Hepatocyte (in vitro differentiated cells): Measurements from ENCODE around the gene AMBRA1. TPM values are rescaled to one million over a fixed set of nuclear protein-coding genes. Genes with fewer than 3 reads are reported as not detected.

Experiments
- DNase-seq: peaks from one replicate; pipeline ENCODE4 v3.0.0-alpha.2; 2016; ENCODE audit warnings: low spot score
- H2AFZ ChIP-seq: fragments of 200-600 bp; sonication (generic); 2 replicates; pipeline ENCODE4 v1.6.0; 2016; ENCODE audit warnings: antibody characterized with exemption, mild to moderate bottlenecking
- H3K27ac ChIP-seq: fragments of 200-600 bp; sonication (generic); 2 replicates; pipeline ENCODE4 v1.5.1; 2016; ENCODE audit warnings: mild to moderate bottlenecking
- H3K27me3 ChIP-seq: fragments of 200-600 bp; sonication (generic); 2 replicates; pipeline ENCODE4 v1.6.1; 2016
- H3K36me3 ChIP-seq: fragments of 200-600 bp; sonication (generic); replicated peaks from 2 replicates; pipeline ENCODE4 v1.5.1; 2016; ENCODE audit warnings: low read depth; ENCODE audit not compliant: insufficient read depth
- H3K4me1 ChIP-seq: fragments of 200-600 bp; sonication (generic); 2 replicates; pipeline ENCODE4 v1.5.1; 2016; ENCODE audit warnings: mild to moderate bottlenecking, moderate library complexity; ENCODE audit not compliant: insufficient read depth
- H3K4me2 ChIP-seq: fragments of 200-600 bp; sonication (generic); 2 replicates; pipeline ENCODE4 v1.6.0; 2016
- H3K4me3 ChIP-seq: fragments of 200-600 bp; sonication (generic); 2 replicates; pipeline ENCODE4 v1.5.1; 2016; ENCODE audit warnings: mild to moderate bottlenecking
- H3K79me2 ChIP-seq: fragments of 200-600 bp; sonication (generic); 2 replicates; pipeline ENCODE4 v1.6.0; 2017; ENCODE audit warnings: mild to moderate bottlenecking
- H3K9me2 ChIP-seq: fragments of 200-600 bp; sonication (generic); replicated peaks from 2 replicates; pipeline ENCODE4 v1.6.0; 2017; ENCODE audit warnings: mild to moderate bottlenecking; ENCODE audit not compliant: insufficient read depth
- H3K9me3 ChIP-seq: fragments of 200-600 bp; sonication (generic); 2 replicates; pipeline ENCODE4 v1.5.1; 2016; ENCODE audit warnings: low read depth, mild to moderate bottlenecking
- H4K20me1 ChIP-seq: fragments of 200-600 bp; sonication (generic); 2 replicates; pipeline ENCODE4 v1.6.0; 2016; ENCODE audit warnings: mild to moderate bottlenecking; ENCODE audit not compliant: insufficient read depth, poor library complexity, severe bottlenecking
- EZH2 ChIP-seq: fragments of 200-600 bp; sonication (generic); IDR thresholded peaks from 2 replicates; pipeline ENCODE4 v1.6.1; 2016; ENCODE audit warnings: antibody characterized with exemption, mild to moderate bottlenecking, borderline replicate concordance
- EZH2phosphoT487 ChIP-seq: fragments of 200-600 bp; sonication (generic); IDR thresholded peaks from one replicate; pipeline ENCODE4 v1.6.1; 2018; ENCODE audit warnings: antibody characterized with exemption, mild to moderate bottlenecking, low read depth, moderate library complexity; ENCODE audit not compliant: unreplicated experiment, severe bottlenecking
- WGBS: methylation state at CpG from one replicate; pipeline ENCODE4 v1.1.6; 2016; ENCODE audit warnings: low lambda C conversion rate; ENCODE audit errors: missing lambda C conversion rate; 5-methylcytosine and 5-hydroxymethylcytosine counted together
- polyA plus RNA-seq: library from polyadenylated mRNA; unstranded; fragments of >200 nt; fragmentation: Nextera tagmentation; extraction: Ambion mirVana; gene quantifications from 2 replicates; pipeline ENCODE4 v1.2.1, GENCODE V29; 2016
- total RNA-seq: library from RNA; depleted of rRNA; stranded (reverse); fragments of >200 nt; gene quantifications from 2 replicates; pipeline ENCODE4 v1.2.3, GENCODE V29; 2014
- TF ChIP-seq, protein P1 (sequence below): fragments of 200-600 bp; sonication (generic); IDR thresholded peaks from 2 replicates; pipeline ENCODE4 v1.5.1; 2016; ENCODE audit warnings: antibody characterized with exemption, mild to moderate bottlenecking; ENCODE audit not compliant: poor library complexity

The AMBRA1 gene
- total and polyA plus RNA-seq, 2 experiments from 2014 or later: 7.2 to 31.2 TPM

GRCh38 chr11:46391578-46392420 is 202.0 kb downstream of the AMBRA1 start, which contains the start of gene CHRM4:
CHRM4 (minus strand) TSS chr11:46391776; CDS start chr11:46386557, 5,219 bp downstream.
- H3K36me3 ChIP-seq: no peaks in the 10 kb centered on the region
- H3K4me1 ChIP-seq: peaks cover 23% of the 10 kb centered on the region
- H3K79me2 ChIP-seq: no peaks in the 10 kb centered on the region
- WGBS: 0% methylated on average over 12 of the region's 123 CpGs
- TF ChIP-seq EZH2phosphoT487: no peak
- TF ChIP-seq EZH2: no peak
- TF ChIP-seq, protein P1, sequence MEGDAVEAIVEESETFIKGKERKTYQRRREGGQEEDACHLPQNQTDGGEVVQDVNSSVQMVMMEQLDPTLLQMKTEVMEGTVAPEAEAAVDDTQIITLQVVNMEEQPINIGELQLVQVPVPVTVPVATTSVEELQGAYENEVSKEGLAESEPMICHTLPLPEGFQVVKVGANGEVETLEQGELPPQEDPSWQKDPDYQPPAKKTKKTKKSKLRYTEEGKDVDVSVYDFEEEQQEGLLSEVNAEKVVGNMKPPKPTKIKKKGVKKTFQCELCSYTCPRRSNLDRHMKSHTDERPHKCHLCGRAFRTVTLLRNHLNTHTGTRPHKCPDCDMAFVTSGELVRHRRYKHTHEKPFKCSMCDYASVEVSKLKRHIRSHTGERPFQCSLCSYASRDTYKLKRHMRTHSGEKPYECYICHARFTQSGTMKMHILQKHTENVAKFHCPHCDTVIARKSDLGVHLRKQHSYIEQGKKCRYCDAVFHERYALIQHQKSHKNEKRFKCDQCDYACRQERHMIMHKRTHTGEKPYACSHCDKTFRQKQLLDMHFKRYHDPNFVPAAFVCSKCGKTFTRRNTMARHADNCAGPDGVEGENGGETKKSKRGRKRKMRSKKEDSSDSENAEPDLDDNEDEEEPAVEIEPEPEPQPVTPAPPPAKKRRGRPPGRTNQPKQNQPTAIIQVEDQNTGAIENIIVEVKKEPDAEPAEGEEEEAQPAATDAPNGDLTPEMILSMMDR: peak; percentile 43
- H3K4me3 ChIP-seq: peak within 1 kb of the TSS; percentile 58
- peaks cover 41% of the 10 kb centered on the region for H3K27me3 ChIP-seq
- peak within 1 kb of the TSS; percentile 96 for H3K4me2 ChIP-seq
- H3K9me2 ChIP-seq: no peaks in the 10 kb centered on the region
- H2AFZ ChIP-seq: no peak within 1 kb of the TSS
- no peaks in the 10 kb centered on the region for H4K20me1 ChIP-seq
- no peaks in the 10 kb centered on the region for H3K9me3 ChIP-seq
- peak; percentile 76 for DNase-seq
- no peak within 1 kb of the TSS for H3K27ac ChIP-seq

GRCh38 chr11:46391186-46391577 is 202.6 kb downstream of the AMBRA1 start:
- no peak for DNase-seq
- TF ChIP-seq, protein P1: no peak
- TF ChIP-seq EZH2 (no peak), EZH2phosphoT487 (no peak)
- 4% methylated on average over 9 of the region's 31 CpGs for WGBS
- Histone ChIP-seq H4K20me1 (no peaks in the 10 kb centered on the region), H3K4me1 (peaks cover 23% of the 10 kb centered on the region), H3K9me3 (no peaks in the 10 kb centered on the region), H3K9me2 (no peaks in the 10 kb centered on the region), H3K79me2 (no peaks in the 10 kb centered on the region), H3K4me2 (peak overlapping the region; percentile 96), H3K27me3 (peaks cover 43% of the 10 kb centered on the region), H3K4me3 (no peak overlapping the region), H3K36me3 (no peaks in the 10 kb centered on the region), H2AFZ (no peak overlapping the region), H3K27ac (no peak overlapping the region)

DNA sequence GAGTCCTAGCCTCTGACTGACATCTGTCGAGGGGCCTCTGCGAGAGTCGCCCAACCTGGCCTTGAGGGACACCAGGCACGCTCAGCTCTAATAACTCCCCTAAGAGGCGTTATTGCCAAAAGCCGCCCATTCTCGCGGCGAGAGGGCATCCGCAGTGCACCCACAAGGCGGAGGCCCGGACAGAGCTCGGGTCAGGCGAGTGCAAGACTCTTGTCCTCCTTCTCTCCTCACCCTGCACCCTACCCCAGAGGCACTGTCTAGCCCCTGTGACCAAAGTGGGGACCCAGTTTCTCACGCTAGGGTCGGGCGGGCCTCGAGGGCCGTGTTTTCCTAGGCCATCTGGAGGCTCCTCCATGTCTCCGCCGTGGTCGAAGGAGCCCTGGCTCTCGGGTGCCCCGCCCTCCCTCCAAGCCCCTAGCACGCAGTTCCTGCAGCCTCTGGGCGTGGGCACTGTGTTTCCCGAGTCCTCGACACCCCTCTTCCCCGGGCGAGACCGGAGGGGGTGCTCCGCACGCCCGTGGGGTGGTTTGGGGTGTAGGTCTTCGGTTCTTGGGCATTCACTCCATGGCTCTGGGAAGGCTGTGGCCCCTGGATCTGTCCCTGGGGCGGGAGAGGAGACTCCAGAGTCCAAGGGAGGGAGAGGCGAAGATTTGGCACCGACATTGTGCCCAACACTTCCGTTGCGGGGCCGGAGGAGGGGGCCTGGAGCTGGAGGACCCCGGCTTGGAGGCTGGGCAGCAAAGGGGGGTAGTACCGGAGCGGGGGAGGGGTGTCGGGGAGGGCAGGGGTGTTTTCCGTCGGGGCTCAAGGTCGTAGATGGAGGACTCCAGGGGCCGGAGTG is 203.3 kb downstream of the AMBRA1 start:
- TF ChIP-seq EZH2phosphoT487: no peak
- TF ChIP-seq EZH2: peak; percentile 82
- peaks cover 43% of the 10 kb centered on the region for H3K27me3 ChIP-seq
- no peak overlapping the region for H3K27ac ChIP-seq
- 14% methylated on average over 35 of the region's 49 CpGs for WGBS
- peaks cover 23% of the 10 kb centered on the region for H3K4me1 ChIP-seq
- no peaks in the 10 kb centered on the region for H4K20me1 ChIP-seq
- no peaks in the 10 kb centered on the region for H3K9me2 ChIP-seq
- no peaks in the 10 kb centered on the region for H3K9me3 ChIP-seq
- no peaks in the 10 kb centered on the region for H3K79me2 ChIP-seq
- DNase-seq: no peak
- H2AFZ ChIP-seq: no peak overlapping the region
- no peaks in the 10 kb centered on the region for H3K36me3 ChIP-seq
- peak overlapping the region; percentile 100 for H3K4me2 ChIP-seq
- no peak overlapping the region for H3K4me3 ChIP-seq
